ENCODE results near the gene OPCML. TPM values are rescaled to one million over a fixed set of nuclear protein-coding genes. Genes with fewer than 3 reads are reported as not detected.

OPCML gene
- total and polyA plus RNA-seq, 4 donors = under 0.01 to 1.3 (median 0.88) TPM; not detected in 1

DNA sequence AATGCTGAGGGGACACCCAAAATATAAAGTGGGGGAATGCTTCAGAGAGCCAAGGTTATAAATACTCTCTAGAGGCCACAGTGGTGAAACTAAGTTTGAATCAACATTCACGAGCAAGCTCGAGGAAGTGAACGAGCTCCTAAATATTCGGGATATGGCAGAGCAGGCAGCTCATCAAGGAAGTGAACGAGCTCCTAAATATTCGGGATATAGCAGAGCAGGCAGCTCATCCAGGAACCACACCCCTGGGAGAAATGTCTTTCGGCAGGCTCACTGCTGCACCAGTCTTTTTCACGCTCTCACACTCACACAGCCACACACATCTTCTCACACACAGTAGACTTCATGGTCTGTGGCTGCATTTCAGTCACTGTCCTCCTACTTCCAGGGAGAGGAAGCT, 787.5 kb downstream of the OPCML start:
- no peak for ATAC-seq (ENCODE audit: low FRiP score)
- no peaks in the 10 kb centered on the region for H3K9me3 ChIP-seq (ENCODE audit: control insufficient read depth, low read length)
- no peak for DNase-seq
- H3K27me3 ChIP-seq (ENCODE audit: control insufficient read depth in 1 of 2, insufficient read depth in 2 of 2, low read length in 1 of 2) = no peaks in the 10 kb centered on the region
- WGBS, 2 donors = 21 to 46% methylated on average over 8 of the region's 8 CpGs
- H3K36me3 ChIP-seq (ENCODE audit: control insufficient read depth in 1 of 2, insufficient read depth in 2 of 2, low read length in 1 of 2) = no peaks in the 10 kb centered on the region
- intact Hi-C loops (cut with DNase I) = no loop called here
- H3K4me3 ChIP-seq (ENCODE audit: low read length in 2 of 2) = no peak overlapping the region
- no peaks in the 10 kb centered on the region for H3K4me1 ChIP-seq (ENCODE audit: control insufficient read depth in 1 of 2, insufficient read depth in 2 of 2, low read length in 2 of 2)
- H3K27ac ChIP-seq (ENCODE audit: low read depth in 1 of 2, low read length in 2 of 2) = no peak overlapping the region

DNA sequence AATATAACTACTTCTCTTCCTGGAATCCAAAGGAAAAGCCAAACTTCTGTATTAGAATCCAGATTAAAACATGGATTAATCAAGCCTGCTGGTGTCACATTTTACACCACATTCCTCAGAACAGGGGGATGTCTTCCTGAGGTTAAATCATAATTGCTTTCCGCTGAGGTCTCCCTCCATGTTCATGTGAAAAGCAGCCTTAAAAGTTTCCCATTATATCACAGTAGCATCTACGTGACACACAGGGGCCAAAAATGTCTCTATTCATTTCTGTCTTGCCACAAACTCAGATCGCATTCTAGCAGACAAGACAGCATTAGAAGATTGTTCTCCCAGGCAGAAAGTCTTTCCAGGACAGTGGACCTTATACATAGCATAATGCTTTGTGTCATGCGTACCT, 788.7 kb downstream of the OPCML start:
- DNase-seq = no peak
- intact Hi-C loops (cut with DNase I) = no loop called here
- ATAC-seq (ENCODE audit: low FRiP score) = no peak

DNA sequence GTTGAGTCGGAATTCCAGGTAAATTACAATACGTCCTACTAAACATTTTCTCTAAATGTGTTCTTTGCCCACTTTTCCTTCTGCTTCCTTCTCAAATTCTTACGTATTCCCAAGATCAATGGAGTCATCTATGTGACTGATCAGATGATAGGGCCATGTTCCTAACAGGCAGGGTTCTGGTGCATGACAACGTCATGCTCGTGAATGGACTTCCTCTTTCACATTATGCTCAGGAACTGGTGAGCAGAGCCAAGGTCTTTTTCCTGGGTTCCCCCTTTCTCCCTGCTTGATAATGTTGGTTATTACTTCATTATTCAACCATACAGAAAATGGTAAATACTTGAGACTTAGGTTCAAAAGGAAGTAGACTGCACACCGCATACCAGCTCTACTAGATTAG, 789.4 kb downstream of the OPCML start:
- Histone ChIP-seq H3K4me3 (ENCODE audit: low read length in 2 of 2) (no peak overlapping the region), H3K36me3 (ENCODE audit: control insufficient read depth in 1 of 2, insufficient read depth in 2 of 2, low read length in 1 of 2) (no peaks in the 10 kb centered on the region), H3K9me3 (ENCODE audit: control insufficient read depth, low read length) (no peaks in the 10 kb centered on the region), H3K4me1 (ENCODE audit: control insufficient read depth in 1 of 2, insufficient read depth in 2 of 2, low read length in 2 of 2) (no peaks in the 10 kb centered on the region), H3K27me3 (ENCODE audit: control insufficient read depth in 1 of 2, insufficient read depth in 2 of 2, low read length in 1 of 2) (no peaks in the 10 kb centered on the region), H3K27ac (ENCODE audit: low read depth in 1 of 2, low read length in 2 of 2) (no peak overlapping the region)
- 79 to 87% methylated on average over 6 of the region's 6 CpGs for WGBS, 2 donors
- ATAC-seq (ENCODE audit: low FRiP score) (no peak), DNase-seq (no peak)
- intact Hi-C loops (cut with DNase I) = no loop called here

More for the DNA sequence above, 788.7 kb downstream of the OPCML start:
- Histone ChIP-seq H3K4me1 (ENCODE audit: control insufficient read depth in 1 of 2, insufficient read depth in 2 of 2, low read length in 2 of 2) (no peaks in the 10 kb centered on the region), H3K27me3 (ENCODE audit: control insufficient read depth in 1 of 2, insufficient read depth in 2 of 2, low read length in 1 of 2) (no peaks in the 10 kb centered on the region), H3K9me3 (ENCODE audit: control insufficient read depth, low read length) (no peaks in the 10 kb centered on the region), H3K27ac (ENCODE audit: low read depth in 1 of 2, low read length in 2 of 2) (no peak overlapping the region), H3K4me3 (ENCODE audit: low read length in 2 of 2) (no peak overlapping the region), H3K36me3 (ENCODE audit: control insufficient read depth in 1 of 2, insufficient read depth in 2 of 2, low read length in 1 of 2) (no peaks in the 10 kb centered on the region)
- 76 to 78% methylated on average over 4 of the region's 4 CpGs for WGBS, 2 donors

DNA sequence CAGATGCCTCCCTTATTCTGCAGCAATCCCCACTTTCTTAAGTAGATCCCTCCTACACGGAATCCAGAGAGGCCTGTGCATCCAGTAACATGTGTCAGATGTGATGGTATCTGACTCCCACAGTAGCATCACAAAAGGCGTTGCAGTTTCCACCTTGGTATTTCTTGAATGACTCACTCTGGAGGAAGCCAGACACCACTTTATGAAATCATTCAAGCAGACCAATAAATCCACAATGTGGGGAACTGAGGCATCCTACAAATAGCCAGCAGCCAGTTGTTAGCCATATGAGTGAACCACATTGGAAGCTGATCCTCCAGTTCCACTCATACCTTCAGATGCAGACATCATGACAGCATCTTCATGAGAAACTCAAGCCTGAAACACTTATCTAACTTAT, 798.1 kb downstream of the OPCML start:
- DNase-seq = no peak
- no peaks in the 10 kb centered on the region for H3K27me3 ChIP-seq (ENCODE audit: control insufficient read depth in 1 of 2, insufficient read depth in 2 of 2, low read length in 1 of 2)
- H3K27ac ChIP-seq (ENCODE audit: low read depth in 1 of 2, low read length in 2 of 2) = no peak overlapping the region
- WGBS, 2 donors = 52 to 63% methylated on average over 2 of the region's 2 CpGs
- intact Hi-C loops (cut with DNase I) = no loop called here
- ATAC-seq (ENCODE audit: low FRiP score) = no peak
- no peak overlapping the region for H3K4me3 ChIP-seq (ENCODE audit: low read length in 2 of 2)
- H3K36me3 ChIP-seq (ENCODE audit: control insufficient read depth in 1 of 2, insufficient read depth in 2 of 2, low read length in 1 of 2) = no peaks in the 10 kb centered on the region
- H3K4me1 ChIP-seq (ENCODE audit: control insufficient read depth in 1 of 2, insufficient read depth in 2 of 2, low read length in 2 of 2) = no peaks in the 10 kb centered on the region
- no peaks in the 10 kb centered on the region for H3K9me3 ChIP-seq (ENCODE audit: control insufficient read depth, low read length)

DNA sequence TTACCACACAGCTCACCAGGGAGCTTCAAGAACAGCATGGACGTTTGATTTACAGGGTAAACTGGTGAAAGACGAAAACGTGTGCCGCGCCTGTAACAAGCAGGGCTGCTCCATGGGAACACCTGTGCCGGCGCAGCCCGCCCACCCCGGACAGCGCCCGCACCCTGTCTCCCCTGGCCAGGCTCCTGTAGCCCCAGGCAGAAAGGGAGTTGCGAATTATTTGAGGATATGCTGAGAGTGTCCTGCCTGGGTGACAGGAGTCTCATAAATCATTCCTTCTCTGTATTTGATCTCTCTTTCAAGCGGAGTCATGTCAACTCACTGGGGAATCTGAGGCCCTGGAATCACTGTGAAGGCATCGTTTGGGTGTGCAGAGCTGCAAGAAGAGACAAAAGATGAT, 804.3 kb downstream of the OPCML start:
- no peaks in the 10 kb centered on the region for H3K9me3 ChIP-seq (ENCODE audit: control insufficient read depth, low read length)
- H3K27ac ChIP-seq (ENCODE audit: low read depth in 1 of 2, low read length in 2 of 2) = no peak overlapping the region
- H3K27me3 ChIP-seq (ENCODE audit: control insufficient read depth in 1 of 2, insufficient read depth in 2 of 2, low read length in 1 of 2) = no peaks in the 10 kb centered on the region
- no peak for DNase-seq
- WGBS, 2 donors = 62 to 63% methylated on average over 14 of the region's 14 CpGs
- intact Hi-C loops (cut with DNase I) = no loop called here
- no peak for ATAC-seq (ENCODE audit: low FRiP score)
- H3K4me3 ChIP-seq (ENCODE audit: low read length in 2 of 2) = no peak overlapping the region
- no peaks in the 10 kb centered on the region for H3K36me3 ChIP-seq (ENCODE audit: control insufficient read depth in 1 of 2, insufficient read depth in 2 of 2, low read length in 1 of 2)
- H3K4me1 ChIP-seq (ENCODE audit: control insufficient read depth in 1 of 2, insufficient read depth in 2 of 2, low read length in 2 of 2) = no peaks in the 10 kb centered on the region

DNA sequence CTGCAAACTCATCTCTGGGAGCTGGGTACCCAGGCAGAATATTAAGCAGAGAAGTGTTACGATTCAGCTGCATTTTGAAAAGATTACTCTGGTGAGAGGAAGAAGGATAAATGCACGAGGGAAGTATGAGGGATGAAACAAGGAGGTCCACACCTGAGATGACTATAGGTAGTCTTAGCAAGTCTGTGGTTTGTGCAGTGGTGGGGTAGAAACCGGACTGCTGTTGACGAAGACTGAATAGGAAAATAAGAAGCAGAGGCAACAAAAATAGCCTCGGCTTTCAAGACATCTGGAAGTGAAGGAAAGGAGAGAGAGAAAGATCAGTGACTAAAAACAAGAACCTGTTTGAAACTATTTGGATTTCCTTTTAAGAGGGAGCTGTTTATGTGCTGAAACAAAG, 810.8 kb downstream of the OPCML start:
- DNase-seq = no peak
- intact Hi-C loops (cut with DNase I) = no loop called here
- no peak for ATAC-seq (ENCODE audit: low FRiP score)

DNA sequence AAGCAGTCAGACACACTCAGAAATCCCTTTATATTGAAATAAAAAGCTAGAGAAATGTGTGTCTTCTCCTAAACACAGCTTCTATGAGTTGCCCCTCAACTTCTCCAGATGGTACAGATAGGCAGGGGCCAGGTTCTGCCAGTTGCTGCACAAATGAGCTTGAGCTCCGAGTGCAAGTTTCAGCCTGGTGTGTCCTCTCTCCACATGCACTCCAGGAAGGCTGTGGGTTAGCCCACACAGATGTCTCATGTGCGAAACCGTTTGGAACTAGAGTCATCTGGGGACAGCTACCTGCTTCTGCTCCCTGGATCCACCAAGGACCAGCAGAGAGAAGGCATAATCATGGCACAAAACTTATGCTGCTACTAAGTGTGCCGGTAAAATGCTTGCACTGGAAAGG, 812.6 kb downstream of the OPCML start:
- H3K36me3 ChIP-seq (ENCODE audit: control insufficient read depth in 1 of 2, insufficient read depth in 2 of 2, low read length in 1 of 2) = no peaks in the 10 kb centered on the region
- no peak overlapping the region for H3K4me3 ChIP-seq (ENCODE audit: low read length in 2 of 2)
- no peak overlapping the region for H3K27ac ChIP-seq (ENCODE audit: low read depth in 1 of 2, low read length in 2 of 2)
- WGBS, 2 donors = 69 to 70% methylated on average over 4 of the region's 4 CpGs
- H3K9me3 ChIP-seq (ENCODE audit: control insufficient read depth, low read length) = peaks cover 4% of the 10 kb centered on the region
- ATAC-seq (ENCODE audit: low FRiP score) = no peak
- DNase-seq = no peak
- intact Hi-C loops (cut with DNase I) = no loop called here
- peaks cover 0 to 2% of the 10 kb centered on the region in 2 donors for H3K27me3 ChIP-seq (ENCODE audit: control insufficient read depth in 1 of 2, insufficient read depth in 2 of 2, low read length in 1 of 2)
- no peaks in the 10 kb centered on the region for H3K4me1 ChIP-seq (ENCODE audit: control insufficient read depth in 1 of 2, insufficient read depth in 2 of 2, low read length in 2 of 2)

More for the DNA sequence above, 810.8 kb downstream of the OPCML start:
- H3K4me1 ChIP-seq (ENCODE audit: control insufficient read depth in 1 of 2, insufficient read depth in 2 of 2, low read length in 2 of 2) = no peaks in the 10 kb centered on the region
- no peak overlapping the region for H3K4me3 ChIP-seq (ENCODE audit: low read length in 2 of 2)
- H3K36me3 ChIP-seq (ENCODE audit: control insufficient read depth in 1 of 2, insufficient read depth in 2 of 2, low read length in 1 of 2) = no peaks in the 10 kb centered on the region
- H3K27ac ChIP-seq (ENCODE audit: low read depth in 1 of 2, low read length in 2 of 2) = no peak overlapping the region
- H3K9me3 ChIP-seq (ENCODE audit: control insufficient read depth, low read length) = peaks cover 4% of the 10 kb centered on the region
- WGBS, 2 donors = 59 to 62% methylated on average over 5 of the region's 5 CpGs
- peaks cover 0 to 2% of the 10 kb centered on the region in 2 donors for H3K27me3 ChIP-seq (ENCODE audit: control insufficient read depth in 1 of 2, insufficient read depth in 2 of 2, low read length in 1 of 2)

DNA sequence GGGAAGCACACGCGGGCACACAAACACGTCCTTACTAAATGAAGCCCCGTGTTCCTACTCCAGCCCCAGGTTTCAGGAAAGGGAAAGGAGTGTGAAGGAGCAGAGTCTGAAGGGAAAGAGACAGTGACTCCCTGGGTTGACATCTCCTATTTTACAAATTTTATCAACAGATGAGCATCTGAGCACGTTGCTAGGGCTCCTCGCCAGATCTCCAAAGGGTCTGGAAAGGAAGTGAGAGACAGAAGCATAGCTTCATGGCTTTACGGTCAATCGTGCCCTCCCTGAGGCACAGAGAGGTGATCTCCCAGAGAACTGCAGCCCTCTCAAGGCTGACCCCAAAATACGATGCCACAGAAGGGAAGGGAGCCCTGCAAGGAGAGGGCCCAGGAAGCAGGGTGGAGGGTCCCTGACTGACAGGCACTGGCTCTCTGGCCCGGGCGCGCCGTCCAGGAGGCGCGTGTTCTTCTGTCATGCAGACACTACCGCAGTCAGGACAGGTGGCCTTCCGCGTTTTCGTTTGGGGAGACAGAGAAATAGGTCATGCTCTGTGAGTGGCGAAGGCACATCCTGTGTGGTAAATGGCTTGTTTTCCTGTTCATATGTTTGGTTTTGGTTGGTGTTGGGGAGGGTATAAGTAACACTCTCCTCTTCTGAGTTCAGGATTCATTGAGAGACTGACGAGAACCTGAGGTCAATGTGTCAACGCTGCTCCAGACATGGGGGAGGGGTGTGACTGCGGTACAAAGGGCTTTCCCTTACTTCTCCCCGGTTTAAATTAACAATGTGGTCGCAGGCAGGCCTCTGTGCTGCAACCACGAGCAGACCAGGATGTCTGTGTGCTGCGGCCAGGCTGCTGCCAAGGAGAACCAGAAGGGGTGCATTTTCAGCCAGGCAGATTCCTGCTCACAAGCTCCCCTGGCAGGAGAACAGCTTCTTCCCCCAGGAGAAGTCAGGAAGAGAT, 813.3 kb downstream of the OPCML start:
- intact Hi-C loops (cut with DNase I) = no loop called here
- WGBS, 2 donors = 42 to 50% methylated on average over 27 of the region's 27 CpGs
- DNase-seq (no peak), ATAC-seq (ENCODE audit: low FRiP score) (no peak)
- H3K27ac ChIP-seq (ENCODE audit: low read depth in 1 of 2, low read length in 2 of 2) = no peak overlapping the region
- H3K36me3 ChIP-seq (ENCODE audit: control insufficient read depth in 1 of 2, insufficient read depth in 2 of 2, low read length in 1 of 2) = no peaks in the 10 kb centered on the region
- H3K27me3 ChIP-seq (ENCODE audit: control insufficient read depth in 1 of 2, insufficient read depth in 2 of 2, low read length in 1 of 2) = peaks cover 0 to 2% of the 10 kb centered on the region in 2 donors
- H3K4me1 ChIP-seq (ENCODE audit: control insufficient read depth in 1 of 2, insufficient read depth in 2 of 2, low read length in 2 of 2) = no peaks in the 10 kb centered on the region
- no peak overlapping the region for H3K4me3 ChIP-seq (ENCODE audit: low read length in 2 of 2)
- H3K9me3 ChIP-seq (ENCODE audit: control insufficient read depth, low read length) = peaks cover 4% of the 10 kb centered on the region

DNA sequence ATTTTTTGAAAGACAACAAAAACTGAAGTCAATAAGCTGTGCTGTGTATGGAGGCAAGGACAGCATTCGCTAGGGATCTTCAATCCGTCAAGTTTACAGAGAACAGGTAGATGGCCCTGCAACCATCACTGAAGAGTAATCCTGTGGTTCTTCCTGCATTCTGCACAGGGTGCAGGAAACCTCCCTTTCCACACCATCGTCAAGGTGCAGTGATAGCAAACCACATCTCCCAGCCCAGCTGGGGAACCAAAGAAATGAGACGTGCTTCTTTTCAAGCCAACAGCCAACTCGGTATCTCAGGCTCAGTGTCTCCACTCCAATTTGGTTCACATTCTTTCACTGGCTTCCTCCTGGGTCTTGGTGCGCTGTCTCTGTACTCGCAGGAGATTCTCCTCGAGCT, 814.5 kb downstream of the OPCML start:
- 76 to 77% methylated on average over 8 of the region's 8 CpGs for WGBS, 2 donors
- intact Hi-C loops (cut with DNase I) = no loop called here
- Histone ChIP-seq H3K4me3 (ENCODE audit: low read length in 2 of 2) (no peak overlapping the region), H3K4me1 (ENCODE audit: control insufficient read depth in 1 of 2, insufficient read depth in 2 of 2, low read length in 2 of 2) (no peaks in the 10 kb centered on the region), H3K27ac (ENCODE audit: low read depth in 1 of 2, low read length in 2 of 2) (no peak overlapping the region), H3K36me3 (ENCODE audit: control insufficient read depth in 1 of 2, insufficient read depth in 2 of 2, low read length in 1 of 2) (no peaks in the 10 kb centered on the region), H3K9me3 (ENCODE audit: control insufficient read depth, low read length) (peaks cover 4% of the 10 kb centered on the region), H3K27me3 (ENCODE audit: control insufficient read depth in 1 of 2, insufficient read depth in 2 of 2, low read length in 1 of 2) (peaks cover 0 to 2% of the 10 kb centered on the region in 2 donors)
- no peak for DNase-seq
- no peak for ATAC-seq (ENCODE audit: low FRiP score)
